ENCODE measurements around the gene LCAT. TPM values are rescaled to one million over a fixed set of nuclear protein-coding genes. Genes with fewer than 3 reads are reported as not detected.
A peak's percentile ranks its signal among the peaks of the same experiment; 100 is the strongest.

LCAT gene
- total RNA-seq, 6 experiments from 2014 or later = 17.6 to 21.8 (median 19.8) TPM

GRCh38 chr16:67926181-67926750 lies 17.7 kb downstream of the LCAT start:
- Mint-ChIP-seq H3K36me3 (ENCODE audit: low read depth) (no peaks in the 10 kb centered on the region), H3K27me3 (ENCODE audit: insufficient read depth) (peaks cover 2% of the 10 kb centered on the region), H3K27ac (0 out of 2 replicates have a peak overlapping the region, but pooled peaks have one; percentile 21), H3K4me1 (ENCODE audit: low read depth) (peaks cover 7% of the 10 kb centered on the region; the same call in 1 of the 2 replicates), H3K9me3 (no peaks in the 10 kb centered on the region), H3K4me3 (no peak overlapping the region)
- DNase-seq = no peak
- peak; percentile 39 for TF ChIP-seq CTCF (IDR thresholded peaks at IDR 0.05)

GRCh38 chr16:67924140-67924906 lies 19.6 kb downstream of the LCAT start:
- no peaks in the 10 kb centered on the region for H3K36me3 Mint-ChIP-seq (ENCODE audit: low read depth)
- H3K27me3 Mint-ChIP-seq (ENCODE audit: insufficient read depth) = peaks cover 2% of the 10 kb centered on the region; the same call in 1 of the 2 replicates
- no peak for TF ChIP-seq CTCF (IDR thresholded peaks at IDR 0.05)
- no peak overlapping the region for H3K4me3 Mint-ChIP-seq
- no peaks in the 10 kb centered on the region for H3K9me3 Mint-ChIP-seq
- no peak for DNase-seq
- H3K4me1 Mint-ChIP-seq (ENCODE audit: low read depth) = peaks cover 14% of the 10 kb centered on the region
- no peak overlapping the region for H3K27ac Mint-ChIP-seq

- TF ChIP-seq CTCF (IDR thresholded peaks at IDR 0.05) = no peak
- Mint-ChIP-seq H3K9me3 (no peaks in the 10 kb centered on the region), H3K4me3 (no peak overlapping the region), H3K4me1 (ENCODE audit: low read depth) (peaks cover 21% of the 10 kb centered on the region), H3K27me3 (ENCODE audit: insufficient read depth) (peaks cover 3% of the 10 kb centered on the region; the same call in 1 of the 2 replicates), H3K27ac (no peak overlapping the region), H3K36me3 (ENCODE audit: low read depth) (no peaks in the 10 kb centered on the region)
- no peak for DNase-seq
Measured at GRCh38 chr16:67923414-67924116, 20.4 kb downstream of the LCAT start.

GRCh38 chr16:67922740-67923139 lies 21.2 kb downstream of the LCAT start:
- no peak for TF ChIP-seq CTCF (IDR thresholded peaks at IDR 0.05)
- Mint-ChIP-seq H3K4me1 (ENCODE audit: low read depth) (peaks cover 29% of the 10 kb centered on the region), H3K27me3 (ENCODE audit: insufficient read depth) (peaks cover 3% of the 10 kb centered on the region), H3K36me3 (ENCODE audit: low read depth) (no peaks in the 10 kb centered on the region), H3K9me3 (no peaks in the 10 kb centered on the region), H3K27ac (no peak overlapping the region), H3K4me3 (no peak overlapping the region)
- DNase-seq = no peak

GRCh38 chr16:67922221-67922620 lies 21.7 kb downstream of the LCAT start:
- no peak for DNase-seq
- no peak overlapping the region for H3K4me3 Mint-ChIP-seq
- H3K4me1 Mint-ChIP-seq (ENCODE audit: low read depth) = peaks cover 35% of the 10 kb centered on the region
- H3K9me3 Mint-ChIP-seq = no peaks in the 10 kb centered on the region
- no peak overlapping the region for H3K27ac Mint-ChIP-seq
- TF ChIP-seq CTCF (IDR thresholded peaks at IDR 0.05) = no peak
- H3K27me3 Mint-ChIP-seq (ENCODE audit: insufficient read depth) = peaks cover 3% of the 10 kb centered on the region
- H3K36me3 Mint-ChIP-seq (ENCODE audit: low read depth) = no peaks in the 10 kb centered on the region
